ENCODE measurements around the gene PEX6.

DNA sequence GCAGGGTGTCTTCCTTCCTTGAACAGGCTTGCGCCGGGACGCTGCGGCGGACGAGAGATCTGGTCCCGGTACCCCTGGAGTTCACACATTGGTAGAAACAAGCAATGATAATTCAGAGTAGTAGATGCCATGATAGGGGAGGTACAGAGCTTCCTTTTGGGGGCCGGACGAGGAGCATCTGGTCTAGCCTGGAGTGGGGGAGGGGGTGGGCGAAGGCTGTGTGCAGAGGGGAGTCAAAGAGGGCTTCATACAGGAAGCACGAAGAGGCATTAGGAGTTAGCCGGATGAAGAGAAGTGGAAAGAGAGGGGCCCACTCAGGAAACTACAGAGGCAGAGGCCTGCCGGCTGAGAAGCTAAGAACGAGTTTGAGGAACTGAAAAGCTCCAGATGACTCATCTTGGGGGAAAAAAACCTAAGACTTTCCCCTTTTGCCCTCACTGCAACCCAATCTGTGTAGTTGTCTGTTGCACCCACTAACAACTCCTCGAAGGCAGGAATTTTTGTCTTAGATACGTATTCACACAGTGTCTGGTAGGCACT is 49.1 kb downstream of the PEX6 start:
- TF ChIP-seq, protein P1, sequence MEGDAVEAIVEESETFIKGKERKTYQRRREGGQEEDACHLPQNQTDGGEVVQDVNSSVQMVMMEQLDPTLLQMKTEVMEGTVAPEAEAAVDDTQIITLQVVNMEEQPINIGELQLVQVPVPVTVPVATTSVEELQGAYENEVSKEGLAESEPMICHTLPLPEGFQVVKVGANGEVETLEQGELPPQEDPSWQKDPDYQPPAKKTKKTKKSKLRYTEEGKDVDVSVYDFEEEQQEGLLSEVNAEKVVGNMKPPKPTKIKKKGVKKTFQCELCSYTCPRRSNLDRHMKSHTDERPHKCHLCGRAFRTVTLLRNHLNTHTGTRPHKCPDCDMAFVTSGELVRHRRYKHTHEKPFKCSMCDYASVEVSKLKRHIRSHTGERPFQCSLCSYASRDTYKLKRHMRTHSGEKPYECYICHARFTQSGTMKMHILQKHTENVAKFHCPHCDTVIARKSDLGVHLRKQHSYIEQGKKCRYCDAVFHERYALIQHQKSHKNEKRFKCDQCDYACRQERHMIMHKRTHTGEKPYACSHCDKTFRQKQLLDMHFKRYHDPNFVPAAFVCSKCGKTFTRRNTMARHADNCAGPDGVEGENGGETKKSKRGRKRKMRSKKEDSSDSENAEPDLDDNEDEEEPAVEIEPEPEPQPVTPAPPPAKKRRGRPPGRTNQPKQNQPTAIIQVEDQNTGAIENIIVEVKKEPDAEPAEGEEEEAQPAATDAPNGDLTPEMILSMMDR (IDR thresholded peaks at IDR 0.05; ENCODE audit: low read depth, low read length), result no peak
- TF ChIP-seq POLR2A (IDR thresholded peaks at IDR 0.05; ENCODE audit: extremely low read depth, insufficient read length) (peak; percentile 25), MAX (IDR thresholded peaks at IDR 0.05; ENCODE audit: low read depth, low read length) (no peak), MYC (IDR thresholded peaks at IDR 0.05; ENCODE audit: low read depth, low read length) (0 out of 2 replicates have a peak, but pooled peaks have one; percentile 5)

Measured in NB4 (cell line).